Nephron (organoid): Measurements from ENCODE around the gene ERMARD.

ENCODE experiments used
- H3K27ac Mint-ChIP-seq, 3 experiments: 2 replicates each; pipeline ENCODE4 v1.8.0; 2020; ENCODE audit warnings: mixed read lengths in 3 of 3, mild to moderate bottlenecking in 2 of 3, moderate library complexity in 1 of 3
- H3K27me3 Mint-ChIP-seq: 2 replicates; pipeline ENCODE4 v1.8.0; 2021; ENCODE audit warnings: low read depth, mild to moderate bottlenecking, moderate library complexity, mixed read lengths
- H3K36me3 Mint-ChIP-seq: 2 replicates; pipeline ENCODE4 v1.8.0; 2020; ENCODE audit warnings: low read depth, mixed read lengths
- H3K4me1 Mint-ChIP-seq: 2 replicates; pipeline ENCODE4 v1.8.0; 2020; ENCODE audit warnings: mixed read lengths
- H3K4me3 Mint-ChIP-seq, 3 experiments: 2 replicates each; pipeline ENCODE4 v1.8.0; 2020; ENCODE audit warnings: mild to moderate bottlenecking in 3 of 3, mixed read lengths in 3 of 3, moderate library complexity in 2 of 3
- H3K9me3 Mint-ChIP-seq: 2 replicates; pipeline ENCODE4 v1.8.0; 2020; ENCODE audit warnings: mixed read lengths
- CTCF ChIP-seq, 3 experiments: fragments of 200-600 bp; sonication (generic); IDR thresholded peaks; one replicate each; pipeline ENCODE4 v1.5.0; 2021; ENCODE audit warnings: antibody characterized with exemption in 3 of 3; ENCODE audit not compliant: unreplicated experiment in 3 of 3

Gene ERMARD

GRCh38 chr6:169710009-169710408 is 41.4 kb upstream of the ERMARD start:
- Mint-ChIP-seq H3K36me3 (peaks cover 50% of the 10 kb centered on the region), H3K27me3 (no peaks in the 10 kb centered on the region), H3K27ac (peak overlapping the region in 1 of 3 experiments; percentile 4), H3K4me3 (no peak overlapping the region), H3K4me1 (peaks cover 17% of the 10 kb centered on the region), H3K9me3 (no peaks in the 10 kb centered on the region)
- TF ChIP-seq CTCF (IDR thresholded peaks at IDR 0.05; ENCODE audit: unreplicated experiment in 3 of 3): no peak

GRCh38 chr6:169714178-169714577 is 37.2 kb upstream of the ERMARD start:
- no peak for TF ChIP-seq CTCF (IDR thresholded peaks at IDR 0.05; ENCODE audit: unreplicated experiment in 3 of 3)
- Mint-ChIP-seq H3K27me3 (no peaks in the 10 kb centered on the region), H3K4me3 (no peak overlapping the region), H3K27ac (no peak overlapping the region), H3K36me3 (peaks cover 60% of the 10 kb centered on the region), H3K4me1 (no peaks in the 10 kb centered on the region), H3K9me3 (no peaks in the 10 kb centered on the region)

DNA sequence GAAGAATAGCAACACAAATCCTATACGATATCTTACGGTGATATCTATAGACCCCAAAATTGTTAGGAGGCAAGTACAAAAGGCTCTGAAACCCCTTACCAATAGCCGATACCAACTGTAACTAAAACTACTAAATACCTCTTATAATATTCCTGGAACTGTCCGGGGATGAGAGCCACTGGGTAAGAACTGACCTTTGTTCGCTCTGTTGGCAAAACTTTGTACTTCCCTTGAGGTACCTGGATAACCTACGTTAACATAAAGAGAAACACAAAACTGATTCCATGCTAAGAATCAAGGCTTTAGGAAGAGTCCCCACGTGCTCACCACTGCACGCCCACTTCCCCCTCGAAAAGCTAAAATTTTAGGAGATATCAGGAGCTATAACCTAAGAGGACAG is 36.8 kb upstream of the ERMARD start:
- Mint-ChIP-seq H3K27ac (no peak overlapping the region), H3K4me3 (no peak overlapping the region), H3K4me1 (no peaks in the 10 kb centered on the region), H3K27me3 (no peaks in the 10 kb centered on the region), H3K36me3 (peaks cover 62% of the 10 kb centered on the region), H3K9me3 (no peaks in the 10 kb centered on the region)
- TF ChIP-seq CTCF (IDR thresholded peaks at IDR 0.05; ENCODE audit: unreplicated experiment in 3 of 3): no peak

GRCh38 chr6:169719117-169719516 is 32.3 kb upstream of the ERMARD start:
- H3K4me3 Mint-ChIP-seq: no peak overlapping the region
- H3K4me1 Mint-ChIP-seq: peaks cover 29% of the 10 kb centered on the region

DNA sequence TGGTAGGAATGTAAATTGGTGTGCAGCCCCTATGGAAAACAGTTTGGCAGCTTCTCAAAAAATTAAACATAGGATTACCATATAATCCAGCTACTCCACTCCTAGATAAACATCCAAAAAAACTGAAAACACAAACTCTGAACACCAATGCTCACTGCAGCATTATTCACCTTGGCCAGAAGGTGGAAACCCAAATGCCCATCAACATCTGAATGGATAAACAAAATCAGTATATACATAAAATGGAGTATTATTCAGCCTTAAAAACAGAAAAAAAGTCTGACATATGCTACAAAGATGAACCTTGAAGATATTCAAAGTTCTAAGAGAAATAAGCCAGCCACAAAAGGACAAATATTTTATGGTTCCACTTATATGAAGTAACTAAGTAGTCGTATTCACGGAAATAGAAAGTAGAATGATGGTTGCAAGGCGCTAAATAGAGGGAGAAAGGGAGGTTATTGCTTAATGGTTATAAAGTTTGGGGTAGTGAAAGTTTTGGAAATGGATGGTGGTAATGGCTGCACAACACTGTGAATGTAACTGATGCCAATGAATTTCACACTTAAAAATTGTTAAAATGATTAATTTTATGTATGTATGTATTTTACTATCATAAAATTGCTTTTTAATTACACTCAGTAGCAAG is 31.1 kb upstream of the ERMARD start:
- Mint-ChIP-seq H3K9me3 (no peaks in the 10 kb centered on the region), H3K4me3 (peak overlapping the region; percentile 36 to 63 (median 36)), H3K27me3 (no peaks in the 10 kb centered on the region), H3K27ac (no peak overlapping the region), H3K36me3 (peaks cover 26% of the 10 kb centered on the region), H3K4me1 (peaks cover 33% of the 10 kb centered on the region)
- TF ChIP-seq CTCF (IDR thresholded peaks at IDR 0.05; ENCODE audit: unreplicated experiment in 3 of 3): no peak

More at GRCh38 chr6:169719117-169719516, 32.3 kb upstream of the ERMARD start:
- Mint-ChIP-seq H3K27me3 (no peaks in the 10 kb centered on the region), H3K36me3 (peaks cover 38% of the 10 kb centered on the region), H3K27ac (no peak overlapping the region), H3K9me3 (no peaks in the 10 kb centered on the region)
- no peak for TF ChIP-seq CTCF (IDR thresholded peaks at IDR 0.05; ENCODE audit: unreplicated experiment in 3 of 3)
